Skeletal muscle tissue (tissue), 4 donors: Measurements from ENCODE around the gene SPACA6. TPM values are rescaled to one million over a fixed set of nuclear protein-coding genes. Genes with fewer than 3 reads are reported as not detected.

Source experiments
- H3K27ac ChIP-seq: one replicate; pipeline ENCODE4 v1.7.0; 2013; ENCODE audit warnings: mild to moderate bottlenecking, low read depth, low read length, inconsistent platforms
- H3K27me3 ChIP-seq, 3 donors: one replicate each; pipeline ENCODE4 v1.7.0; 2013; ENCODE audit warnings: low read length in 3 of 3; ENCODE audit not compliant: control insufficient read depth in 3 of 3, insufficient read depth in 3 of 3
- H3K36me3 ChIP-seq, 3 donors: one replicate each; pipeline ENCODE4 v1.7.0; 2013; ENCODE audit warnings: low read length in 3 of 3; ENCODE audit not compliant: control insufficient read depth in 3 of 3, insufficient read depth in 3 of 3
- H3K4me1 ChIP-seq, 3 donors: one replicate each; pipeline ENCODE4 v1.7.0; 2013; ENCODE audit warnings: low read length in 3 of 3, mild to moderate bottlenecking in 3 of 3; ENCODE audit not compliant: control insufficient read depth in 3 of 3, insufficient read depth in 3 of 3
- H3K4me3 ChIP-seq, 3 donors: one replicate each; pipeline ENCODE4 v1.7.0; 2013; ENCODE audit warnings: low read length in 3 of 3
- H3K9ac ChIP-seq, 3 donors: one replicate each; pipeline ENCODE4 v1.7.0; 2013; ENCODE audit warnings: low read length in 3 of 3, mild to moderate bottlenecking in 3 of 3, moderate library complexity in 2 of 3, low read depth in 1 of 3
- H3K9me3 ChIP-seq, 3 donors: one replicate each; pipeline ENCODE4 v1.7.0; 2013; ENCODE audit warnings: low read length in 3 of 3; ENCODE audit not compliant: control insufficient read depth in 3 of 3
- total RNA-seq: library from RNA; depleted of rRNA; stranded (reverse); fragments of >200 nt; gene quantifications from one replicate; pipeline ENCODE4 v1.2.3, GENCODE V29; 2014
- donor health status: Osteomylitis.

The SPACA6 gene
- total RNA-seq, 1 donor from 2014 or later = 4.7 TPM

- H3K4me3 ChIP-seq = no peak overlapping the region
- no peak overlapping the region for H3K9ac ChIP-seq
- no peak overlapping the region for H3K27ac ChIP-seq
- H3K4me1 ChIP-seq = no peaks in the 10 kb centered on the region
- no peaks in the 10 kb centered on the region for H3K36me3 ChIP-seq
- H3K9me3 ChIP-seq = no peaks in the 10 kb centered on the region
- H3K27me3 ChIP-seq = peaks cover 0 to 9% (median 8%) of the 10 kb centered on the region in 3 donors
Observed at GRCh38 chr19:51713319-51714285, 20.5 kb downstream of the SPACA6 start.

GRCh38 chr19:51714848-51715247, 21.7 kb downstream of the SPACA6 start:
- H3K36me3 ChIP-seq = no peaks in the 10 kb centered on the region
- H3K9ac ChIP-seq = no peak overlapping the region
- H3K4me1 ChIP-seq = peaks cover 0 to 3% (median 0%) of the 10 kb centered on the region in 3 donors
- H3K4me3 ChIP-seq = no peak overlapping the region
- H3K27ac ChIP-seq = no peak overlapping the region
- no peaks in the 10 kb centered on the region for H3K9me3 ChIP-seq
- H3K27me3 ChIP-seq = peaks cover 9 to 21% (median 19%) of the 10 kb centered on the region in 3 donors

- no peaks in the 10 kb centered on the region for H3K9me3 ChIP-seq
- H3K27ac ChIP-seq = no peak overlapping the region
- H3K4me1 ChIP-seq = peaks cover 0 to 3% (median 0%) of the 10 kb centered on the region in 3 donors
- no peak overlapping the region for H3K9ac ChIP-seq
- peaks cover 16 to 27% (median 21%) of the 10 kb centered on the region in 3 donors for H3K27me3 ChIP-seq
- H3K4me3 ChIP-seq = no peak overlapping the region
- no peaks in the 10 kb centered on the region for H3K36me3 ChIP-seq
Observed at GRCh38 chr19:51715850-51716249, 22.7 kb downstream of the SPACA6 start.

GRCh38 chr19:51716925-51717324, 23.8 kb downstream of the SPACA6 start:
- peaks cover 0 to 3% (median 0%) of the 10 kb centered on the region in 3 donors for H3K4me1 ChIP-seq
- H3K9me3 ChIP-seq = no peaks in the 10 kb centered on the region
- H3K27ac ChIP-seq = no peak overlapping the region
- H3K27me3 ChIP-seq = peaks cover 19 to 34% (median 28%) of the 10 kb centered on the region in 3 donors
- H3K36me3 ChIP-seq = no peaks in the 10 kb centered on the region
- H3K4me3 ChIP-seq = no peak overlapping the region
- H3K9ac ChIP-seq = no peak overlapping the region

- peaks cover 29 to 43% (median 33%) of the 10 kb centered on the region in 3 donors for H3K27me3 ChIP-seq
- H3K9me3 ChIP-seq = no peaks in the 10 kb centered on the region
- H3K36me3 ChIP-seq = no peaks in the 10 kb centered on the region
- no peak overlapping the region for H3K9ac ChIP-seq
- H3K27ac ChIP-seq = no peak overlapping the region
- H3K4me1 ChIP-seq = peaks cover 0 to 3% (median 0%) of the 10 kb centered on the region in 3 donors
- H3K4me3 ChIP-seq = no peak overlapping the region
Observed at GRCh38 chr19:51719251-51719988, 26.3 kb downstream of the SPACA6 start.

GRCh38 chr19:51721905-51722304, 28.8 kb downstream of the SPACA6 start:
- Histone ChIP-seq H3K9me3 (no peaks in the 10 kb centered on the region), H3K27me3 (peaks cover 27 to 55% (median 33%) of the 10 kb centered on the region in 3 donors), H3K4me3 (no peak overlapping the region), H3K4me1 (peaks cover 0 to 3% (median 0%) of the 10 kb centered on the region in 3 donors), H3K27ac (no peak overlapping the region), H3K36me3 (no peaks in the 10 kb centered on the region), H3K9ac (no peak overlapping the region)

GRCh38 chr19:51722492-51722891, 29.4 kb downstream of the SPACA6 start:
- Histone ChIP-seq H3K4me3 (no peak overlapping the region), H3K9ac (no peak overlapping the region), H3K27me3 (peaks cover 31 to 60% (median 35%) of the 10 kb centered on the region in 3 donors)

GRCh38 chr19:51724543-51724942, 31.4 kb downstream of the SPACA6 start:
- peaks cover 30 to 55% (median 32%) of the 10 kb centered on the region in 3 donors for H3K27me3 ChIP-seq
- H3K27ac ChIP-seq = peak overlapping the region; percentile 19
- no peaks in the 10 kb centered on the region for H3K36me3 ChIP-seq
- H3K9me3 ChIP-seq = no peaks in the 10 kb centered on the region
- H3K4me1 ChIP-seq = no peaks in the 10 kb centered on the region
- H3K4me3 ChIP-seq = no peak overlapping the region
- no peak overlapping the region for H3K9ac ChIP-seq

More at GRCh38 chr19:51722492-51722891, 29.4 kb downstream of the SPACA6 start:
- no peaks in the 10 kb centered on the region for H3K9me3 ChIP-seq
- peaks cover 0 to 3% (median 0%) of the 10 kb centered on the region in 3 donors for H3K4me1 ChIP-seq
- no peak overlapping the region for H3K27ac ChIP-seq
- no peaks in the 10 kb centered on the region for H3K36me3 ChIP-seq

- Histone ChIP-seq H3K36me3 (no peaks in the 10 kb centered on the region), H3K27ac (peak overlapping the region; percentile 56), H3K9me3 (no peaks in the 10 kb centered on the region), H3K27me3 (peaks cover 19 to 44% (median 27%) of the 10 kb centered on the region in 3 donors), H3K9ac (no peak overlapping the region), H3K4me3 (no peak overlapping the region), H3K4me1 (no peaks in the 10 kb centered on the region)
Observed at GRCh38 chr19:51726049-51726448, 32.9 kb downstream of the SPACA6 start.
